Parathyroid adenoma (tissue), 2 donors: ENCODE results near the gene ZMIZ1.

Experiments
- H2AFZ ChIP-seq: fragments of 300-600 bp; sonication (generic); one replicate; pipeline ENCODE4 v1.7.0; 2017; ENCODE audit warnings: antibody characterized with exemption, mild to moderate bottlenecking
- H3K27ac ChIP-seq: fragments of 300-600 bp; sonication (generic); one replicate; pipeline ENCODE4 v1.7.0; 2017
- H3K27me3 ChIP-seq: fragments of 300-600 bp; sonication (generic); one replicate; pipeline ENCODE4 v1.7.0; 2017; ENCODE audit warnings: low read length; ENCODE audit not compliant: control insufficient read depth, insufficient read depth
- H3K36me3 ChIP-seq: fragments of 300-600 bp; sonication (generic); one replicate; pipeline ENCODE4 v1.7.0; 2017; ENCODE audit warnings: low read length; ENCODE audit not compliant: control insufficient read depth, insufficient read depth
- H3K4me1 ChIP-seq: fragments of 300-600 bp; sonication (generic); one replicate; pipeline ENCODE4 v1.7.0; 2017; ENCODE audit warnings: control low read depth
- H3K4me2 ChIP-seq: fragments of 300-600 bp; sonication (generic); one replicate; pipeline ENCODE4 v1.7.0; 2017; ENCODE audit warnings: low read length
- H3K4me3 ChIP-seq: fragments of 300-600 bp; sonication (generic); one replicate; pipeline ENCODE4 v1.7.0; 2017; ENCODE audit warnings: low read depth, low read length
- H3K79me2 ChIP-seq: fragments of 300-600 bp; sonication (generic); one replicate; pipeline ENCODE4 v1.7.0; 2017; ENCODE audit warnings: control low read depth
- H3K9ac ChIP-seq: fragments of 300-600 bp; sonication (generic); one replicate; pipeline ENCODE4 v1.7.0; 2017; ENCODE audit warnings: mild to moderate bottlenecking
- H3K9me3 ChIP-seq: fragments of 300-600 bp; sonication (generic); one replicate; pipeline ENCODE4 v1.7.0; 2017; ENCODE audit warnings: low read length; ENCODE audit not compliant: control insufficient read depth
- CTCF ChIP-seq: fragments of 300-600 bp; sonication (generic); IDR thresholded peaks from one replicate; pipeline ENCODE4 v1.7.0; 2017; ENCODE audit warnings: antibody characterized with exemption, mild to moderate bottlenecking
- donor health status: primary hyperparathyroidism.

The ZMIZ1 gene

GRCh38 chr10:79051766-79052165 lies 17.0 kb upstream of the ZMIZ1 start:
- TF ChIP-seq CTCF, result no peak
- Histone ChIP-seq H3K9me3 (no peaks in the 10 kb centered on the region), H3K4me3 (no peak overlapping the region), H3K9ac (no peak overlapping the region), H3K4me1 (peaks cover 12% of the 10 kb centered on the region), H3K36me3 (no peaks in the 10 kb centered on the region), H3K27me3 (no peaks in the 10 kb centered on the region), H3K4me2 (no peak overlapping the region), H3K27ac (no peak overlapping the region), H2AFZ (no peak overlapping the region), H3K79me2 (no peaks in the 10 kb centered on the region)

- Histone ChIP-seq H2AFZ (no peak overlapping the region), H3K4me1 (peaks cover 12% of the 10 kb centered on the region), H3K79me2 (no peaks in the 10 kb centered on the region), H3K4me2 (no peak overlapping the region), H3K27ac (no peak overlapping the region), H3K9me3 (no peaks in the 10 kb centered on the region), H3K9ac (no peak overlapping the region), H3K36me3 (no peaks in the 10 kb centered on the region), H3K27me3 (no peaks in the 10 kb centered on the region), H3K4me3 (no peak overlapping the region)
- TF ChIP-seq CTCF, result peak; percentile 74
Measured at GRCh38 chr10:79052291-79053080, 16.3 kb upstream of the ZMIZ1 start.

- H3K27me3 ChIP-seq, result no peaks in the 10 kb centered on the region
- no peak for TF ChIP-seq CTCF
Measured at GRCh38 chr10:79053081-79053434, 15.7 kb upstream of the ZMIZ1 start.

GRCh38 chr10:79053481-79054202 lies 15.1 kb upstream of the ZMIZ1 start:
- no peak for TF ChIP-seq CTCF
- Histone ChIP-seq H3K79me2 (no peaks in the 10 kb centered on the region), H3K4me1 (peaks cover 3% of the 10 kb centered on the region), H3K27me3 (no peaks in the 10 kb centered on the region), H3K27ac (no peak overlapping the region), H2AFZ (no peak overlapping the region), H3K36me3 (no peaks in the 10 kb centered on the region), H3K4me2 (no peak overlapping the region), H3K9me3 (no peaks in the 10 kb centered on the region), H3K9ac (no peak overlapping the region), H3K4me3 (no peak overlapping the region)

More at GRCh38 chr10:79053081-79053434, 15.7 kb upstream of the ZMIZ1 start:
- Histone ChIP-seq H3K4me2 (no peak overlapping the region), H3K36me3 (no peaks in the 10 kb centered on the region), H3K4me1 (peaks cover 9% of the 10 kb centered on the region), H3K79me2 (no peaks in the 10 kb centered on the region), H3K4me3 (no peak overlapping the region), H3K9ac (no peak overlapping the region), H2AFZ (no peak overlapping the region), H3K27ac (no peak overlapping the region), H3K9me3 (no peaks in the 10 kb centered on the region)
